Glutamatergic neuron (in vitro differentiated cells): ENCODE results near the gene TAS1R2. TPM values are rescaled to one million over a fixed set of nuclear protein-coding genes. Genes with fewer than 3 reads are reported as not detected.

Experiments
- DNase-seq: peaks from one replicate; pipeline ENCODE4 v3.0.0; 2022
- H3K27ac Mint-ChIP-seq: one replicate; pipeline ENCODE4 v1.8.0; 2020; ENCODE audit warnings: mild to moderate bottlenecking, mixed read lengths, inconsistent platforms; ENCODE audit not compliant: unreplicated experiment
- H3K27me3 Mint-ChIP-seq: one replicate; pipeline ENCODE4 v1.8.0; 2020; ENCODE audit warnings: mild to moderate bottlenecking, moderate library complexity, mixed read lengths, inconsistent platforms; ENCODE audit not compliant: unreplicated experiment
- H3K36me3 Mint-ChIP-seq: one replicate; pipeline ENCODE4 v1.8.0; 2020; ENCODE audit warnings: mild to moderate bottlenecking, mixed read lengths, inconsistent platforms; ENCODE audit not compliant: unreplicated experiment
- H3K4me1 Mint-ChIP-seq: one replicate; pipeline ENCODE4 v1.8.0; 2020; ENCODE audit warnings: mild to moderate bottlenecking, low read depth, mixed read lengths, inconsistent platforms; ENCODE audit not compliant: unreplicated experiment
- H3K4me3 Mint-ChIP-seq: one replicate; pipeline ENCODE4 v1.8.0; 2020; ENCODE audit warnings: mild to moderate bottlenecking, mixed read lengths, inconsistent platforms; ENCODE audit not compliant: unreplicated experiment
- H3K9me3 Mint-ChIP-seq: one replicate; pipeline ENCODE4 v1.8.0; 2020; ENCODE audit warnings: mild to moderate bottlenecking, moderate library complexity, mixed read lengths, inconsistent platforms; ENCODE audit not compliant: unreplicated experiment
- CTCF ChIP-seq: fragments of 200-600 bp; sonication (generic); IDR thresholded peaks from one replicate; pipeline ENCODE4 v1.5.0; 2021; ENCODE audit not compliant: partially characterized antibody, unreplicated experiment
- total RNA-seq: library from RNA; stranded (reverse); fragmentation: NEBNext Ultra II Directional; extraction: Animal tissue kit (Norgen Biotek cat#: 25700); gene quantifications from one replicate; pipeline ENCODE4 v1.2.1, GENCODE V29; 2021; ENCODE audit not compliant: unreplicated experiment

TAS1R2 gene
- total RNA-seq, 1 donor from 2014 or later = not detected

GRCh38 chr1:18869847-18870594 is 10.6 kb upstream of the TAS1R2 start:
- TF ChIP-seq CTCF = no peak
- Mint-ChIP-seq H3K27ac (no peak overlapping the region), H3K27me3 (no peaks in the 10 kb centered on the region), H3K9me3 (peaks cover 1% of the 10 kb centered on the region), H3K4me1 (no peaks in the 10 kb centered on the region), H3K4me3 (no peak overlapping the region), H3K36me3 (no peaks in the 10 kb centered on the region)
- no peak for DNase-seq

GRCh38 chr1:18868801-18869424 is 9.5 kb upstream of the TAS1R2 start:
- peaks cover 1% of the 10 kb centered on the region for H3K9me3 Mint-ChIP-seq
- no peaks in the 10 kb centered on the region for H3K27me3 Mint-ChIP-seq
- H3K27ac Mint-ChIP-seq = no peak overlapping the region
- no peaks in the 10 kb centered on the region for H3K4me1 Mint-ChIP-seq
- H3K36me3 Mint-ChIP-seq = no peaks in the 10 kb centered on the region
- no peak for DNase-seq
- TF ChIP-seq CTCF = no peak
- no peak overlapping the region for H3K4me3 Mint-ChIP-seq

- no peak for TF ChIP-seq CTCF
- Mint-ChIP-seq H3K36me3 (no peaks in the 10 kb centered on the region), H3K4me1 (no peaks in the 10 kb centered on the region), H3K27me3 (no peaks in the 10 kb centered on the region), H3K9me3 (peaks cover 1% of the 10 kb centered on the region), H3K27ac (no peak overlapping the region), H3K4me3 (no peak overlapping the region)
- DNase-seq = no peak
Observed at GRCh38 chr1:18868354-18868753, 8.9 kb upstream of the TAS1R2 start.

- Mint-ChIP-seq H3K27me3 (no peaks in the 10 kb centered on the region), H3K4me3 (no peak overlapping the region), H3K9me3 (peaks cover 1% of the 10 kb centered on the region), H3K27ac (no peak overlapping the region), H3K4me1 (no peaks in the 10 kb centered on the region), H3K36me3 (no peaks in the 10 kb centered on the region)
- no peak for TF ChIP-seq CTCF
- DNase-seq = no peak
Observed at GRCh38 chr1:18866846-18867245, 7.4 kb upstream of the TAS1R2 start.

GRCh38 chr1:18866314-18866713 is 6.9 kb upstream of the TAS1R2 start:
- no peak for DNase-seq
- H3K27ac Mint-ChIP-seq = no peak overlapping the region
- no peaks in the 10 kb centered on the region for H3K36me3 Mint-ChIP-seq
- TF ChIP-seq CTCF = no peak
- H3K9me3 Mint-ChIP-seq = peaks cover 1% of the 10 kb centered on the region
- H3K4me1 Mint-ChIP-seq = no peaks in the 10 kb centered on the region
- no peak overlapping the region for H3K4me3 Mint-ChIP-seq
- no peaks in the 10 kb centered on the region for H3K27me3 Mint-ChIP-seq
